ENCODE results near the gene TLR8. TPM values are rescaled to one million over a fixed set of nuclear protein-coding genes. Genes with fewer than 3 reads are reported as not detected.

The TLR8 gene
- polyA plus RNA-seq, 3 donors from 2014 or later, result 0.04 to 3.6 (median 0.68) TPM

DNA sequence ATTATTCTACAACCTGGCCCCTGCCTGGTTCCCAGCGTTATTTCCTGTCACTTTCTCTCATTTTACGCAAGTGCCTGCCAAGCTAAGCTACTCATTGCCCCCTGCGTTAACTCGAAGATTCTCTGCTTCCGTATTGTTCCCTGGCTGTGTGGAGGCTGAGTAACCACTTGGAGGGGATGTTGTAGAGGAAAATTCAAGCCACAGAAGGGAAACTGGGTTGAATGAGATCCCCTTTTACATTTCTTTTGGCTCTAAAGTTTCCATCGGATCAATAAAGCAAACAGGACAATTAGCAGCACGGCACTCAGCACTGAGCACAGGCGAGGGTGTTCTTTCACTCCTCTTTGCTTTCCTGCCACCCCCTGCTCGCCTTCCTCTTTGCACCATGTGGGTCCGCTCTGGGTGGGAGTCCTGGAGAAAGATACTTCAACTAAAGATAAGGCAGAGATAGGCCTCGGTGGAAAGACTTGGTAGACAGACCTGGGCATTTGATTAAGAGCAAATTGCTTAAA lies 64.3 kb downstream of the TLR8 start:
- peak; percentile 65 to 76 (median 75) for DNase-seq
- Mint-ChIP-seq H3K4me3 (peak overlapping the region; percentile 56 to 81 (median 72)), H3K27ac (peak overlapping the region; percentile 86 to 97 (median 94)), H3K27me3 (ENCODE audit: low read depth in 3 of 3) (peaks cover 23 to 26% (median 24%) of the 10 kb centered on the region in 3 donors), H3K9me3 (peaks cover 0 to 2% (median 0%) of the 10 kb centered on the region in 6 donors), H3K36me3 (peaks cover 5 to 10% (median 9%) of the 10 kb centered on the region in 3 donors), H3K4me1 (peaks cover 62 to 78% of the 10 kb centered on the region in 2 donors)

GRCh38 chrX:12971282-12972003 lies 65.0 kb downstream of the TLR8 start:
- DNase-seq, result no peak
- peak overlapping the region; percentile 86 to 97 (median 94) for H3K27ac Mint-ChIP-seq
- H3K27me3 Mint-ChIP-seq (ENCODE audit: low read depth in 3 of 3), result peaks cover 27 to 33% (median 30%) of the 10 kb centered on the region in 3 donors
- peaks cover 65 to 79% of the 10 kb centered on the region in 2 donors for H3K4me1 Mint-ChIP-seq
- H3K9me3 Mint-ChIP-seq, result peaks cover 0 to 2% (median 0%) of the 10 kb centered on the region in 6 donors
- peak overlapping the region; percentile 56 to 81 (median 72) for H3K4me3 Mint-ChIP-seq
- peaks cover 10 to 16% (median 14%) of the 10 kb centered on the region in 3 donors for H3K36me3 Mint-ChIP-seq

DNA sequence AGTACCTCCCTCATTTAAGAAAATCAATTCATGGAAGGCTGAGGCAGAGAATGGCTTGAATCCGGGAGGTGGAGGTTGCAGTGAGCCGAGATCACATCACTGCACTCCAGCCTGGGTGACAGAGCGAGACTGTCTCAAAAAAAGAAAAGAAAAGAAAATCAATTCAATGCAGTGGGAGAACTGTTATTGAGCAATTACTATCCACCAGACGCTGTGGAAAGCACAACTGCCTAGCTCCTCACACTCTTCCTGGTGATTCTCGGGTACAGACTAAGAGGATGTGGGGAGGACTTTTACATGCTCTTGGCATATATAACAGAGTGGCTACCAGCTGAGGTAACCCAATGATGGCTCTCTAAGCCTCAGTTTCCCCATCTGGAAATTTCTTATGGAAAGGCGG lies 65.8 kb downstream of the TLR8 start:
- H3K36me3 Mint-ChIP-seq, result peaks cover 18 to 24% (median 22%) of the 10 kb centered on the region in 3 donors
- peak overlapping the region; percentile 86 to 97 (median 94) for H3K27ac Mint-ChIP-seq
- H3K9me3 Mint-ChIP-seq, result peaks cover 0 to 2% (median 0%) of the 10 kb centered on the region in 6 donors
- H3K27me3 Mint-ChIP-seq (ENCODE audit: low read depth in 3 of 3), result peaks cover 30 to 41% (median 37%) of the 10 kb centered on the region in 3 donors
- DNase-seq, result no peak
- H3K4me1 Mint-ChIP-seq, result peaks cover 62 to 81% of the 10 kb centered on the region in 2 donors
- peak overlapping the region; percentile 56 to 81 (median 72) for H3K4me3 Mint-ChIP-seq

Other genes with a start within 250 kb of the TLR8 start
- gene PRPS2, start 115.2 kb upstream of the TLR8 start, polyA plus RNA-seq, result 10 to 100 TPM; 22.3 to 36.9 (median 26.9) TPM
- under 1 TPM in 1 of 3 donors, not detected in 2; 0.66 TPM for gene TLR7, start 39.5 kb upstream of the TLR8 start, polyA plus RNA-seq
- over 10,000 TPM; 26,219 to 39,735 (median 28,691) TPM for gene TMSB4X, start 68.5 kb downstream of the TLR8 start, polyA plus RNA-seq
- gene FAM9C, start 138.0 kb downstream of the TLR8 start, polyA plus RNA-seq, result not detected